Stimulated activated CD4-positive, alpha-beta T cell treated with anti-CD3 and anti-CD28 coated beads, TNF-alpha, amount 100 ng/mL, for 48 hours (primary cell): ENCODE results near the gene ATXN2.

Experiments used
- DNase-seq, 3 donors: peaks; one replicate each; pipeline ENCODE4 v3.0.0-alpha.2; 2020; ENCODE audit warnings: low read depth in 3 of 3

Gene ATXN2

DNA sequence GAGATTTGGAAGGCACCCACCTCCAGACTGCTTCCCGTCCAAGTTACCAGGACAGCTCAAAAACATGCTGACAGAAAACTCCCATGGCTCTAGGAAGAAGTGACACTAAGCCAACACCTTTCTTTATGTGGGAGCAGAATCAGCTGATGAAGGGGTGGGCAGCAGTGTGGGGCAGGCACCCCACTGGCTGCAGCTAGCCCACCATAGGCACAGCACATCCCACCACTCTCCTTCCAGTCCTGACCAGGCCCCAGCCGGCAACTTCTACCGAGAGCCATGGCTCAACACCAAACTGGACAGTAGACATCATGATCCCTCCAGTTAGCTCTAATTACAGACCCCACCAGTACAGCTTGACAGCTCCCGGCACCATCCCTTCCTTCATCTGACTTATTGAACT is 148.4 kb downstream of the ATXN2 start:
- no peak for DNase-seq

DNA sequence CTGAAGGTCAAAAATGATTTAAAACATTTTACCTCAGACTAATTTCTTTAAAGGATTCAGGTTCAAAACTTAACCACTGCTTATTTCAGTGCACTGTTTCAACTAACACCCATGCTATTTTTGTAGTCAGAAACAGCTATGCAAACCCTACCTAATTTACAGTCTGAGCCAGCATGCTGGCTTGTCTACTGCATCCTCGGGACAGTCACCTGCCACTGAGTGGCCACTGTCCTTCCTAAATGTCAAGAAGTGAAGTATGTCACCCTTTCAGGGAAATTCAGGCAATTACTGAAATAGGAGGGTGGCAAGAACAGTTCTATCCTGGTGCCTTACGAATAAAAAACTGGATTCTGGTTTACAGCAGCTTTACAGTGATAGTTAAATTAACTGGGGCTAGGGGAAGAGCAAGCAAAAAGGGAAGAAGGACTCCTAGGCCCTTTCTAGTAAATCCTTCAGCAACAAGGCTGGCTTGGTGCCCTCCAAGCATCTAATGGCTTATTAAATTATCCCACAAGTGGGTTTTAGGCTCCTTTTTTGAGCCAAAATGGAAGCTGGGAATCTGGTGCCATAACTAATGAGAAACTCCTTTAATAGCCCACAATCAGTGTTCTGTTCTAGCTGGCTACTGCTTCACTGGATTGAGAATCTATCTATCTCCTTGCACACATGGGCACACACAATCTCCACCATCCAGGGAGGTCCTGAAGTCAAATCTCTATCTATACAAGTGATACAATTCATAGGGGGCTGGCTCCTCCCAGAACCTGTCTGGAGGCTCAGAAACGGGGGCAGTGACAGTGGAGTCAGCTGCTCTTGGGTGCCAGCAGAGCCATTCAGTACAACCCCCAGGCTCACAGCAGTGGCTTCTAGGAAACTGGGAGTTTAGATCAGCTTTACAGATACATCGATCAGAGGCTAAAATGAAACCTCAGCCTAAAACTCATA is 150.0 kb downstream of the ATXN2 start:
- DNase-seq: no peak

DNA sequence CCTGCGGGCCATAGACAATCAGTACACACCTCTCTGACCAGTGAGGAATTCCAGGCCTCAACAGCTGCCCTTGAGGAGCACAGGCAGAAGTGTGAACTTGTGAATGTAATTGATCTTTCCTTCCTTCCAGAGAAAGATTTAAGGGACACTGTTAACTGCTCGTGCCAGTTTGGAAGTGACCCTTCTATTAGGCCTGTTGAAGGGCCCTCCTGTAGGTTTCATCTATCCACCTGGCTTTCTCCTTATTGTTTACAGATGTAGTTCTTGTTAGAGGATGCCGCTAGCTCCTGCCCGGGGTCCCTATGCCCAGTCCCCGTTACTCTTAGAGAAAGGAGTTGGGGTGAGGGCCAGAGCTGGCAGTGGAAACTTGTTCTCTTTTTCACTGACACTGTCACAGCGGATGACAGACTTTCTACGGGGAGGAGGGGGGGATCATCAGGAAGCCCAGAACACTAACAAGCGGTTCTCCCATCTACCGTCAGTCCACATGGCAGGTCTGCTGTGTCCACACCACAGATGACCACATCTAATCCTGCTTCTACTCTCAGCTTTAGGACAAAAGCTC is 150.8 kb downstream of the ATXN2 start:
- DNase-seq: no peak

GRCh38 chr12:111447571-111448265 is 151.4 kb downstream of the ATXN2 start:
- DNase-seq: no peak

DNA sequence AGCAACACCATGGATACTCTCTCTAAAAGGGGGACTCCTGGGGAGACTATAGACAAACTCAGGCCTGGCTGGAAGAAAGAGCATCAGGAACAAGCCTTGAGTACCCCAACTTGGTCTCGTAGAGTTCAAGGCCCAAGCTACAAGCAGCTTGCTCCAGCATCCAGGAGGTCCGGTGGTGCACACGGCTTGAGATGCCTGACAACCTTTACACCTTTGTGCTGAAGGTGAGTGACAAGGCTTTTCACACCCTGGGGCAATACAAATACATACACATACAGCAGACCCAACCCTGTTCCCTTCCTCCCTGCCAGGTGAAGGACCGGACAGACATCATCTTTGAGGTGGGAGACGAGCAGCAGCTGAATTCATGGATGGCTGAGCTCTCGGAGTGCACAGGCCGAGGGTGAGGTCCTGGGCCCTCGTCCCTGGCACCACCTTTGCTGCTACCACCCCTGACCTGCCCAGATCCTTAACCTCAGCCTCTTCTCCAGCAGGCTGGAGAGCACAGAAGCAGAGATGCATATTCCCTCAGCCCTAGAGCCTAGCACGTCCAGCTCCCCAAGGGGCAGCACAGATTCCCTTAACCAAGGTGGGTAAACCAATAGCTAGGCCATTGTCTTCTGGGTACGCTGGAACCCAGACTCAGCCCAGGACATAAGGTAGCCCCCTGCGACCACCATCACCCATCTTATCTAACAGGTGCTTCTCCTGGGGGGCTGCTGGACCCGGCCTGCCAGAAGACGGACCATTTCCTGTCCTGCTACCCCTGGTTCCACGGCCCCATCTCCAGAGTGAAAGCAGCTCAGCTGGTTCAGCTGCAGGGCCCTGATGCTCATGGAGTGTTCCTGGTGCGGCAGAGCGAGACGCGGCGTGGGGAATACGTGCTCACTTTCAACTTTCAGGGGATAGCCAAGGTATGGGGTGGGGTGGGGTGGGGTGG is 152.2 kb downstream of the ATXN2 start:
- no peak for DNase-seq

GRCh38 chr12:111445726-111446581 is 153.2 kb downstream of the ATXN2 start:
- no peak for DNase-seq

GRCh38 chr12:111444925-111445725 is 154.0 kb downstream of the ATXN2 start:
- DNase-seq: peak; percentile 75 to 87 (median 80)

DNA sequence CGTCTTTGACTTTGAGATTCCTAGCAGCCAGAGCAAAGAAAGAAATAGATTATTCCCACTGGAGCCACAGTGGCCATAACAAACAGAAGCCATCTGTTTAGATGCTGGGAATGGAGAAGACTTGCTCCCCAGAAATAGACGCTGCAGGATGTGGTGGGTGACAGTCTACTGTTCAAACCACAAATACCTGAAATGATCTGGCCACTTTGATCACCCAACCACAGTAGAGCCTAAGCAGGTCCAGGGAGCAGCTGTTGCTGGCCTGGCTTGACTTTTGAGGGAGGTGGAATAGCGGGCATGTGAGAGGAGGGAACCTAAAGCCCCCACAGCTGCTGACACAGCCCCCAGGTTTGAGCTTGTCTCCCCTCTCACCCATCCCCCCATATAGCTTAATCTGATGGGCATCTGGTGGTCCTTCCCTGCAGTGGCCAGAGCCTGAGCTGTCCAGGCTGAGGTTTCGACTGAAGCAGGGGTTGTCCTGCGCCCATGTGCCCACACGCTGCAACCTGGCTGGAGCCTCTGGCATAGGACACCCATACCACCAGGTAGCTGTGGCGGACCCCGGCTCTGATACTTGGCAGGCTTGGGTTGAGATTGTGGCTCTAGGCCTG is 154.7 kb downstream of the ATXN2 start:
- DNase-seq: no peak

- peak in 1 of 3 donors; percentile 59 for DNase-seq
Measured at GRCh38 chr12:111443586-111443985, 155.5 kb downstream of the ATXN2 start.

- no peak for DNase-seq
Measured at GRCh38 chr12:111443086-111443485, 156.0 kb downstream of the ATXN2 start.

- DNase-seq: no peak
Measured at GRCh38 chr12:111442301-111443045, 156.6 kb downstream of the ATXN2 start.

- no peak for DNase-seq
Measured at GRCh38 chr12:111441107-111441928, 157.8 kb downstream of the ATXN2 start.

DNA sequence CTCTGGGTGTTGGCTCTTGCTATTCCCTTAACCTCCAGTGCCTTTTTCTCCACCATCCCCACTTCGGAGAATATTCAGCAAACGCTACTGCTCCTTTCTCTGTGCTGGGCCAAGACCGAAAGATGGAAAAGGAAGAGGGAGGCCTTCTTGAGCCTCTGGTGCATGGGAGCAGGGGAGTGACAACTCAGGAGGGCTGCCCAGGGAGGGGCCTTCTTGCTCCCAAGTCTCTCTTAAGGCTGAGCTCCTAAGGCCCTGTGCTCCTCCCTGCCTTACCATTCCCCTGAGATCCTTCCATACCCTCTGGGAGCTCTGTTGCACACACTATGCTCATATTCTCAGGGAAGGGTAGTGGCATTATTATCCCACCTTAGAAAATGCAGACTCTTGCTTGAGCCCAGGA is 158.5 kb downstream of the ATXN2 start:
- DNase-seq: no peak

DNA sequence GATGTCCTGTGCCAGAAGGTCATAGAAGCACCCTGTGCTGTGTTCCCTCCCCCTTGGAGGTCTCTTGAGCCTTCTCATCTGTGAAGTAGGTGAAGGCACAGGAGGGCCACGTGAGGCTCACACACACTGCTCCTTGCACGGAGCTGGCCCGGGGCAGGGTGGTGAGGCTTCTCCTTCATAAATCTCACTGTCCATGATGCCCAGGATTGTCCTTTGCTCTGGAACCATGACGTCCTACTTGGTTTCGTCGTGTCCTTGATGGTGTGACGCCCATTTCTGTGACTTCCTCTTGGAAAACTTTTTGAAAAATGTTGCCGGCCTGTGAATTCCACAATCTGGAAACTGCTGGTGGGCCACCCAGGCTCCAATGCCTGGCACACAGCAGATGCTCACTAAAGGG is 159.0 kb downstream of the ATXN2 start:
- no peak for DNase-seq

DNA sequence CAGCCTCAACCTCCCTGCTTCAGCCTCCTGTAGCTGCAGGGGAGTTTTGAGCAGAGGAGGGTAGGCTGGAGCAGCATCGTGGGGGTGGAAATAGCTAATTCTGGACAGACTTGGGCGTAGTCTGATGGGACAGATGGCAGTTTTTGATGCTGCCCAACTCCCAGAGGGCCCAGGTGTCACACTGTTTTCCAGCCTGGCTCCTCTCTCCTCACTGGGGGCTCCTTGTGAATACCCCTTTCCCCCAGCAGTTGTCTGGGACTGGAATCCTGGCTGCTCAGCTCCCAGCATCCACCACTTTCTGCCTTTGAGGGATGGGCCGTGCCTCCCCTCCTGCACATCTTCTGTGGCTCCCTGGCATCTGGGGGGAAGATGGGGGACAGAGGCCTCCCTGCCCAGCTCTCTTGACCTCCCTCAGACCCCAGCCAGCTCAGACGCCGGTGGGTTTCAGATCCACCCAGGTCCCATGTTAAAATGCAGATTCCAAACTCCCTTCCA is 159.4 kb downstream of the ATXN2 start:
- DNase-seq: no peak

DNA sequence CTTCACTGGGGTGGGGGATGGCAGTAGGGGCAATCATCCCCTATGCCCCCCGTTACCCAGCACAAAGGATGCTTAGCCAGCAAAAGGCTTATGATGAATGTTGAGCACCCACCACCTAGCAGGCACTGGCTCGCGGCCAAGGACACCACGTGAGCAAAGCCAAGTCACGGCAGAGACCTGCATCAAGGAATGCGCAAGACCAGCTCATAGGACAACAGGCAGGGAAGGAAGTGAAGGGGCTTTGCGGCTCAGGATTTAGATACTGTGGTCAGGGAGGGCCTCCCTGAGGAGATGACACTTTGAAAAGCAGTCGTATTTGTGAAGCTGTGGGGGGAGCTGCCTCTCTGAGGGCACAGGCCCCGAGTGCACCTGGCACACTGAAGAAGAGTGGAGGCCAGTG is 160.6 kb downstream of the ATXN2 start:
- no peak for DNase-seq

DNA sequence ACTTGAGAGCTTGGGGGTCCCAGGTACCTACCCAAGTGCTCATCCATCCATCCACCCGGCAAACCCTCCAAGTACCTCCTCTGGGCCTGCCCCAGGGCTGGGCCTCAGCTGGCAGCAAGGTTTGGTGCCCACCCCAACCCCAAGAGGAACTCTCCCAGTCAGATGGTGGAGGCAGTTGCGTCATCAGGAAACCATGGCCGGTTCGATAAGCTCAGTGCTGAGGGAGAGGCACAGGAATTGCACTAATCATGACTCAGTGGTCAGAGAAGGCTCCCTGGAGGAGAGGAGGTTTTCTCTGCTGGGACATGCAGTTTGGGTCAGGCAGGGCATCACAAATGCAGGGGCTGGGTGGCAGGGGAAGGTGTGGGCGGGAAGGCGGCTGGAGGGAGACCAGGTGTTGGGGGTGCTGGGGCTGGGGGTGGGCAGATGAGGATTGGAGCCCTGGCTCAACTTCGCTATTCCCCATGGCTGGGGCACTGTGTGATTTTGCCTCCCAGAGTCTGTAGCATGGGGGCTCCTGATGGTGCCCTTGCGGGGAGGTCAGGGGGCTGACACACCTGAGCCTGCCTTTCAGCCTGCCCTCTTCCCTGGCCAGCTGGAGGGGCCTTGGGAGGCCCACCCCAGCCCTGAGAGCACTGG is 161.2 kb downstream of the ATXN2 start:
- DNase-seq: no peak
